Right forelimb (tissue), 1 donor: Measurements from ENCODE around the gene ABTB2.

Source experiments
- DNase-seq: peaks from one replicate; pipeline ENCODE4 v3.0.0-alpha.2; 2018

The ABTB2 gene

DNA sequence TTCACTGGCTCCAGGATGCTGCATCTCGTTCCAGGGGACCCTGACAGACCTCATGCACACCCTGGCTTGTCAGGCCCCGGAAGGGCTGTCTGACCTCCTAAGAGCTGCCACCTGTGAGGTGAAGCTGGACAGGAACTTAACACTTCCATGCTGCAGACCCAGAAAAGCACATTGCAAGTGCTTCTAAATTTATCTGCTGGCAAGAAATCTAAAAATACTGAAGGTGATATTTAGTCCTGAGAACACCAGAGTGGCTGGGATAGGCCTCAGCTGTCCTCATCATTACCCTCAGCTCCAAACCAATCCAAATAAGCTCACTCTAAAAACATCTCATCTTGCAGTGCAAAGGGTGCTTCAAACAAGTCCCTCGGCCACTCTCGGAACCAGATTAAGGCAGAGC is 46.7 kb downstream of the ABTB2 start:
- no peak for DNase-seq

DNA sequence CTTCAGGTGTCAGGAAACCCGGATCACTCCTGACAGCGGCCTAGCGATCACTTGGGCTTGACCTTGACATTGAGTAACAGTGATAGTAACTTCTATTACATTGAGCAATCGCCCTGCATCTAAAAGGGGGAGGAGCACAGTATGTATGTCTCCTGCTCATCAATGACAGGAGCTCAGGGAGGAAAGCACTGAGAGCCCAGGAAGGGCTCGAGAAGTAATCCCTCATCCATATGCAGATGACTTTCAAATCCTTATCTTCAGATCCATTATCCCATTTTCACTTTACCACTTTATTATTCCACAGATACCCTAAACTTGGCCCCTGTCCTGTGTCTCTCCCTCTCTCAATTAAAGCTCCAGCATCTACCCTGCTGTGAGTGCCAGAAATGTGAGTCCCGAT is 47.8 kb downstream of the ABTB2 start:
- DNase-seq = no peak

DNA sequence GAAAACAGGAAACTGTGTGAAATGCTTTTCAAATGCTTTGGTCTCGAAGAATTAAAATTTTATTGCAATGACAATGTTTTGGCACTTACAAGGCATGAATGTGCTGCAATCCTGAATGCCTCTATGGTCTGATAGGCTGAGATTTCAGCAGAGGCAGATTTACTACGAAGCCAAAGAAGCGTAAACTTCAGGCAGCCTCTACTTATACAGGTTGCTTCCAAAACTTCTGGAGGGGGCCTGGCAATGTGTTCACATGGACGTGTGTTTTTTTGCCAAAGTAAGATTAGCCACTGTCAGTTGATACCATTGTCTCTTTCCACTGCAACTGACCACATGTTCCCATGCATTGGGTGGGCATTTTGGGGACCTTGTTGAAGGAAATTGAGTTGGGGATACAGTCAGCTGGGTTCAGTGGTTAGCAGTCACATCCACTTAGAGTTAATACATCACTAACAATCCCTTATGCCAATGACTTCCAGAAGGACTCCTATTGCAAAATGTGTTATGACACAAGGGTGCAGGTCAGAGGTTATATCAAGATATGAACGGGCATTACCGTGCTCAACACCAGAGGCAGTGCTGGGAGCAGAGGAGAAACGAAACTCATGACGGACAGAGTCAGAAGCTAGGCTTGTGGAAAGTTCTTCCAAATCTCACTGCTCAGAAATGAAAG is 48.8 kb downstream of the ABTB2 start:
- DNase-seq = no peak

DNA sequence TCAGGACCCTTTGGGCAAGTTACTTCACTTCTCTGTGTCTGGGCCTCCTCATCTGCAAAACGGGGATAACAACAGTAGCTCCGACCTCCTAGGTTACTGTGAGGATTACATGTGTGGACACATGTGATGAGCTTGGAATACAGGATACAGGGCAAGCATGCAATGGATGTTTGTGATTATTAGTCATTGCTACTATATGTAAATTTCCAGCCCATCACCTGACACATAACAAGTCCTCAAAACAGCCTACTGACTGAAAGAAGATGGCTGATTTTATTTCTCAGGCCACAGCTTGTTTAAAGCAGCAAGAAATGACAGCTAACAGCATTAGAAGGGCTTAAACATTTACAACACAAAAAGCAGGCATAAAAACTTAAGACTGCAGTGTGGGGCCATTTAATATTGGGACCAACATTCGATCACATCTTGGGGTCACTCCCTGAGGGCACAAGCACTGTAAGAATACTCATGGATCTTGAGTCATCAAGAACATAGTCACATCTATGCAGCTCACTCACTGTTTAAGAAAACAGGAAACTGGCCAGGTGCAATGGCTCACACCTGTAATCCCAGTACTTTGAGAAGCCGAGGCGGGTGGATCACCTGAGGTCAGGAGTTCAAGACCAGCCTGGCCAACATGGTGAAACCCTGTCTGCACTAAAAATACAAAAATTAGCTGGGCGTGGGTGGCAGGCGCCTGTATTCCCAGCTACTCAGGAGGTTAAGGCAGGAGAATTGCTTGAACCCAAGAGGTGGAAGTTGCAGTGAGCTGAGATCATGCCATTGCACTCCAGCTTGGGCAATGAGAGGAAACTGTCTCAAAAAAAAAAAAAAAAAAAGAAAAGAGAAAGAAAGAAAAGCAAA is 49.5 kb downstream of the ABTB2 start:
- no peak for DNase-seq

DNA sequence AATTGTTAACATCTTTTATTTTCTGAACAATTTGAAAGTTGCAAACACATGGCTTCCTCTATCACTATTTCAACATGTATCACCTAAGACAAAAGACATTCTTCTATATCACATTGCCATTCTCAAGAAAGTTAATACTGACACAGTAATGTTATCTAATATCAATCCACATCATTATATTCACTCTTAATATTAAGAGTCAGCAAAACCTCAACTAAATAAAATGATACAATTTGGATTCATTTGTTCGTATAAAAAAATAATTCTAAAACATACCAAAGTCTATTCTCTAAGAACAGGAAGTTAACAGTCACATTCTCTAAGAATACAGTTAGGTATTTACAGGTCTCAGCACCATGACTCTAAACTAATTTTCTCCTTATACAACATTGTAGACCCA is 52.0 kb downstream of the ABTB2 start:
- no peak for DNase-seq

DNA sequence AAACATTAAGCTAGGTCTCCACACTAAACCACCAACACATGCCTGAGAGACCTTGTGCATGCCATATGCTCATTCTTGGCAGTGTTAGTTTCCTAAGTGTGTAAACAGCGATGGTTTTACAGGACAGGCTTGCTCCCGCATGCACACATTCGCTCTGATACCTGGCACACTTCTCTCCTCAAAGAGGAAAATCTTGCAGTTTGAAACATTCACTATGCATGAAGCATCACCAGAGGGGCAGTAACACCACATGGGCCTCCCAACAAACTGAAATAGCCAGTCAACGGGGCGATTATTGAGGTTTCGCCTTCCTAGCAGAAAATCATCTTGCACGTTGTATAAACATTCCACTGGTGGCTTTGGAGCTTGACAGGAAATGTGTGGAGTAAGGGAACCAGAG is 52.6 kb downstream of the ABTB2 start:
- no peak for DNase-seq

DNA sequence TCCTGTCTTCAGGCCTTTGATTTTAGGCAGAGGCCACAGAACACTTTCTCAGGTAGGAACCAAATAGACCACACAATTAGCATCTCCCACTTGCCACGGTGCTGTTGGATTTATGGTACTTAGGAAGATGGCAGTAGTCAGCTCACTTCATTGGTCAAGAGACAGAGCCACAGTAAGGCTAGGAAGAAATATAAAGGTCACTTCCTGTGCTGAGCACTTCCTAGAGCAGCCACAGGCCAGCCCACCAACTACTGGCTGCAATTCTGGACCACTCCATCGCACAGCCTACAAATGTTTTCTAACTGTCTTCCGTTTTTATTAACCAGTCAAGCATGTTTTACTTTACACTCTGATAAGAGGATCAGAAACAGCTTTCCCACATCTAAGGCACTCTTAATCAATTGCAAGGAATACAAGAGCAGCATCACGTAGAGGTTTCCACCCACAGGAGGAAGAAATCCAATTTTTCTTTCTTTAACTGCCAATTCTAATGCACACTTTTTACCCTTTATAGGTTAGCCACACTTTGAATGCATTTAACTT is 54.7 kb downstream of the ABTB2 start:
- no peak for DNase-seq

DNA sequence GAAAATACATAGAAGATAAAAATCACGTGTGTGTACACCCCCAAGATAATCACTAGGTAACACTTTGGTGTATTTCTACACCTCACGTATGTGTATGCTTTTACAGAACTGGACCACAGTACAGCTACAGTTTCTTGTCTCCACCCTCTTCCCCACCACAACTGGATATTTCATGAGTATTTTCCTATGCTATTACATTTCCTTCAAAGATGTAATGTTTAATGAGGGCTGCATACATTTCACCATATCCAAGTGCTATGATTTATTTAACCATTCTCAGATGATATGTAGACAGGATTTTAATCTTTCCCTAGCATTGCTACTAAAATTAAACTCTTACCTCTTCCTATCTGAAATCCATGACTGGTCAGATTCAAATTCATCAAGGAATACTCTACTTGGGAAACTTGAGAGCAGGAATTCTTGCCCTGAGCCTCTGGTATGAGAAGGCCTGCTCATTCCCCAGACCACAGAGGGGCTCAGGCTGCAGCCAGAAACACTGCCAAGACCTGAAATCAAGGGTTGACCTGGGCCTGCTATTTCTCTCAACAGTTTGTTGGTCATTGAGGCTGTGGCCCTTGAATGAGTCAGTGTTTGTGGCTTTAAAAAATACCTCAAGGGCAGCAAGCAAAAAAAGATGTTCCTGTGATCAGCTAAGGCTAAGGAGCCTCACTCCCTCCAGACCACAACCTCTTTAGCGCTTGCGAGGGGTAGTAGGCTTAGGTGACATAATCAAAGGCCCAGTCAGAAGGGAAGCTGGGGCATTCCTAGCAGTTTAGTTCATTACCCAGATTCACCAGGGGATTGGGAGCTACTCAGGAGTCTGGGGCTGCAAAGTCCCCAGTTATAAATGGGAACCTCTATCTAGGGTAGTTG is 55.5 kb downstream of the ABTB2 start:
- DNase-seq = no peak

DNA sequence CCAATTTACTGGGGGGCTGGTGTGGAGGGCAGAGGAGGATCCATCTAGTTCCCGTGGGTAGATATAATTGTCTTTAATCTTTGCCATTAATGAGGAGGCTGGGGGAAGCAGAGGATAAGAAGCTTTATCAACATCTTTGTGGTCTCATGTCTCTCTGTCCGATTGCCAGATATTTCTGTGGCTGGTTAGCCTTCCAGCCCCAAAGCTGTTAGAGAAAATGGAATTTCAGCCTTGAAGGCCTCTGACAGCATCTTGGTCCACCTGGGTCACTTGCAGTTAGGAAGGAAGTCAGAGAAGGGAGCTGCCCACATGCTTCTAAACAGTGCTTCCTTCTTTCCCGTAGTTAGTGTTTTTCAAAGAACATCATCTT is 56.9 kb downstream of the ABTB2 start:
- DNase-seq = no peak

DNA sequence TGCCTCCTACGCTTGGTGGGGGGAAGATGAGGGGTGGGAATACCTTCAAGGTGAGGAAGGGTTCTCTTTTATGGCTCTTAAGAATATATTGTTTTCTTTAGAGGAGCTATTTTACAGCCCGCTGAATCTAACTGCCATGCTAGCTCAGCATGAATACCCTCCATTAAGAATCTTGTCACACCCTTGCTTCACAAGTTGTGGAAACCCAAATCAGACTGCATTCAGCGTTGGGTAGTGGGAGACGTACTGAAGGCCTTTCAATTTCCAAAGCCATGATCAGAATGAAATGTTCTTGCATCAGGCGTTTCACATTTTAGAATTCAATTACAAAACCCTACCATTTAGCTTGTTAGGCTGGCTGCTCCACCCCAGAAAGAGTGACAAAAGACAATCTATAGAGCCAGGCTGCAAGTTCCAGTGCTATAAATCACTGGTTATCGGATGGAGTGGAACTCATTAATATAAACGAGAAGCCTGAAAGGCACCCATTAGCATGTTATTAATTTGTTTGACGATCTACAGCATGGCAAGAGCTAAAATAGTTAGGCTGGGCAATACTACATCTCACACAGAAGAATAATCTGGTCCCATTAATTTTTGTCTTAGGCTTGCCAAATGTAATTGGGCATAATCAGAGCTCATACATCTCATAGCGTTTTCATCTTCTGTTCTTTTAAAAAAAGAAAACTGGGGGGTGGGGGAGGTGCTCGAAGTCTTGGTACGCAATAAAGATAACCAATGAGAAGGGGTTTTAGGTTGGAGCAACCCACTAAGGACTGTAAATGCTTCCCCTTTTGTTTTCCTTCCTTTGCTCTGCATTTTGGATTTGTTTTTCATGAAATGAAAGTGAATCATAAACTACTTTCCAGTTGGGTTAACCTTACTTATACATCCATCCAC is 57.5 kb downstream of the ABTB2 start:
- DNase-seq = no peak

DNA sequence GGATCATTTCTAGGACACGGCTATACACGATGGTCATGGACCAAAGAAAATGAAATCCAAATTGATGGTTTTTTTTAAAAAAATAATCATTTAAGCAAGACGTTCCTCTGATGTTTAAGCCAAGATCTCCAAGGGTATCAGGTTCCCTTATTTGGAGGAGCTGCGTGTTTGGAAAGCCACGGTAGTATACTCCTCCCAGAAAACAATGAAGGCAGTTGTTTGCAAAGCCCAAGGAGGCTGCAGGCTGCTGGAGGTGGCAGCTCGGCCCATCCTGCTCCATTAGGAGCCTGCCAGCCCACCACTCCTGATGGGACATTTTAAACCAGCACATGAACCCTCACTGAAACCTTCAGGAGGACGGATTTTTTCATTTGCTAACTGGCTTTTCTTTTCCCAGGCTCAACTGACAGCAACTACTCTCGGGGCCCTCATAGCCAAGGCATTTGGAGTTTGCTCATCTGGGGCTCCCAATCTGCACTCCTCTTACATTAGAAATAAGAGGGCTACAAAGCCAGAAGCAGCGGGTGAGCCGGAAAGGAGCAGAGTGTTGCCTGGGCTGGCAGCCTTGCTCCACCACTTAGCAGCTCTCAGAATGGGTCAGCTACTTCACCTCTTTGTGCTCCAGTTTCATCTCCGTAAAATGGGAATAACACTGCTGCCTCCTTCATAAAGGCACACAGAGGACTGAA is 58.4 kb downstream of the ABTB2 start:
- DNase-seq = no peak

DNA sequence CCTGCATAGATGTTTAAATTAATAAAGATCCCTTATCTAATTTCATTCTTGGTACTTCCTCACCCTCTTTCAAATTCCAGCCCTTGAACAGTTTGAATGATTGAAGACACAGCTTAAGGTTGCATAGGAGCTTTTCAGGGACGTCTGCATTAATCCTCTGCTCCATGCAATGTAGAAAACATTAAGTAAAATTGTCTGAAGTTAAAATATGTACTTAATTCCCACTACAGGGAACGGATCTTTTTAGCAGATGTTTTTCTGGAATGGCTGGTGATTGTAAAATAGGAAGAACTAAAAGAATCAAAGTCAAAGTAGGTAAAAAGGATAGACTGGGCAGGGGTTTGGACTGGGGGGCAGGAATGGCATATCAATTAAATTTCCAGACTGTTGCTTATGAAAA is 58.9 kb downstream of the ABTB2 start:
- no peak for DNase-seq

DNA sequence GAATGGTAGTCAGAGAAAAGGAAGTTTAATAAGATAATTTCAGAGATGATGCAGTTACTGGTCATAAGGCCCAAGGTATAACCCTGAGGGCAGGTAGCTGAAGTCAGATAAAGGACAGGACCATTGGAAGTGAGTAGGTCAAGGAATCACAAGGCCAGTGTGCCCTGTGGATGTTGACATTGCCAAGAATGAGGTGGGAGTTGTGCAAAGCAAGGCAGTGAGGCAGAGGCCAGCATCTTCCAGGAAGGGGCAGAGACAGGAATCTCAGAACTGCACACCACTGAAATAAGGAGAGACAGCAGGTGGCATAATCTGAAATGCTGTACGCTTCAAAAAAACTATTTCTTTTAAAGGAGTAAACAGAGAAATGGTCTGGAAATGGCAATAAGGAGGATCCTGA is 61.4 kb downstream of the ABTB2 start:
- no peak for DNase-seq

DNA sequence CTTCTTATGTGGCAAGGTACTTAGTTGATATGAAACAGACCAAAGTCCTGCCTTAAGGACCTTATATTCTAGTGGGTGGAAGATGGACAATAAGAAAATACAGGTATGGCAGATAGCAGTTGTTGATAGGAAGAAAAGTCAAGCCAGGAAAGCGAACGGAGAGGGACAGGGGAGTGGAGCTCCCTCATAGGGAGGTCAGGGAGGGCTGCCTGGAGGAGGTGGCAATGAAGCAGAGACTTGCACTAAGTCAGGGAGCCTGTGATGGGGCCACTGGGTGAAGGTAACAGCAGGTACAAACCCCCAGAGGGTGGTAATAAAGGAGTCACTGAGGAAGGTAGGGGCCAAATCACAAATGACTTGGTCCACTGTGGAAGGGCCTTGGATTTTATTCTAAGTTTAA is 65.3 kb downstream of the ABTB2 start:
- DNase-seq = no peak

DNA sequence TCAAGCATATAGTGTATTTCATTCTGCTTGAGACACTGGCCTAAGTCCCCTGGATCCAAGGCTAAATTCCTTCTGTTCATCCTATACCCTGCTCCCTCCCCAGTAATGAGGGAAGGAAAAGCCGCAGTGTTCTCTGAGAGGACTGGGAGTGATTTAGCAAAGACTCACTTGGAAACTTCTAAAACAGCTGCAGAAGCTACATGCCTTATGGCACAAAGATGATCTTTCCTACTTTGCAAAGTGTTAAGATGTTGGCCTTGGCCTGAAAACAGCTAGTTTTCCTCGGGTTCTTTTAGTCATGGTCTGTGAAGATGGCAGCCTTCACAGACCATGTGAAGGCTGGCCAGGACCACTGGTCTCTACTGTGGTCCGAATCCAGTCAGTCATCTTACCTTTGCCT is 65.7 kb downstream of the ABTB2 start:
- DNase-seq = peak; percentile 46

DNA sequence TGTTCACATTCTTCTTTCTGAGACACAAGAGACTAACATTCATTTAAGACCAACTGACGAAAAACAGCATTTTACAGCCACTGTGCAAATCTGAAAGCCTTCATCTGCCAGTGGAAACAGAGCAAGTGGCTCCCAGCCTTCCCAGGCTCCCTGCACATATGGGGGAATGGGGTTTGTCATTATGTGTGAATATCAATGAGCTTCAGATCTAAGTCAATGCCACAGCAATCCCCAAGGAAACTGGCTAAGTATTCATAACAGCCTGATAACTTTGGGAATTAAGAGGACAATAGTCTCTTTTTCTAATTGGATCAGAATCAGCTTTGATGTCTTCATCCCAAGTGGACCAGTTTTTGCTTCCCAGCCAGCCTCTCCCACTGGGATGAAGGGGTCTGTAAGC is 66.9 kb downstream of the ABTB2 start:
- DNase-seq = peak; percentile 32

DNA sequence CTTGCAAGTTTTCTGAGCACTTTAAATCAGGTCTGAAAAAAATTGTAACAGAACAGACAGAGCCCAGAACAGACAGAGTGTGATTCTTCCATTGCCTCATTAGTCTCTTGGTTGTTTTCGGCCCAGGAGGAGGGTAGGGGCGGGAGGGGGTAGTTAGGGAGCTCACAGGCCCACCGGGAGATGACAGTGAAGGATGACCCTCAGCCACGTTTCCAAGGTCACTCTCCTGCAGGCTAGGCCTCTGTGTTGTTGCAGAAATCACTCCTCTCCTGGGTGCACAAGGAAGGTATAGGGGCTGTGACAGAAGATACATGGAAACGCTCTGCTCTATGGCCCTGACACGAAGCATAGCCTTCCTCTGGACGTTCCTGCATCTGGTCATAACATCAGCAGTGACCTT is 69.3 kb downstream of the ABTB2 start:
- DNase-seq = peak; percentile 22

DNA sequence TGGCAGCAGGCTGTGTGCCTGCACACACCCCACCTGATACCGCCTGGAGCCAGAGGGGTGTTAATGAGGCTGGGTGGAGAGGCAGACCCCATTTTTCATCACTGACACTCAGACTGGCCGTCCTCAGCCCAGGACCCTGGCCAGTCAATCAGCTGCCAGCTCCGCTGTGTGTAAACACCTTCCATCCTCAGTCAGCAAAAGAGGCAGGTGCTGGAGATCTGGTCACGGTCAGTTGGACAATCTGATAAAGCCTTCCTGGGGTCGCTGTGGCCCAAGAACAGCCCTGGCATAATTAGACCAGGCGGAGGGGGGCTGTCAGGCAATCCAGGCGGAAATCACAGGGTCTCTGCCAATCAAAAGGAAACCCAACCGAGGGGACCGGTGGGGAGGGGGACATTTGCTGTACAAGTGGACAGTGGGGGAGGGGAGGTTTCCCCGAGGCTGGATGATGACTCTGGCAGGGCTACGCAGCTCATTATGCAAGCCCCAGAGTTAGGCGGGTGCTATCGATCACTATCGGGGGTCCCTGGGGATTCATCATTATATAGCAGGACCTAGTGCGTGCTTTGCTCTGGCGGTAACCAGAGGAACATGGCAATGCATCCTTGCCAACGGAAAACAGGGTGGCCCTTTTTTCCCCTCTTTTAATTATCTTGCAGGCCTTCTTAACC is 72.9 kb downstream of the ABTB2 start:
- DNase-seq = no peak

DNA sequence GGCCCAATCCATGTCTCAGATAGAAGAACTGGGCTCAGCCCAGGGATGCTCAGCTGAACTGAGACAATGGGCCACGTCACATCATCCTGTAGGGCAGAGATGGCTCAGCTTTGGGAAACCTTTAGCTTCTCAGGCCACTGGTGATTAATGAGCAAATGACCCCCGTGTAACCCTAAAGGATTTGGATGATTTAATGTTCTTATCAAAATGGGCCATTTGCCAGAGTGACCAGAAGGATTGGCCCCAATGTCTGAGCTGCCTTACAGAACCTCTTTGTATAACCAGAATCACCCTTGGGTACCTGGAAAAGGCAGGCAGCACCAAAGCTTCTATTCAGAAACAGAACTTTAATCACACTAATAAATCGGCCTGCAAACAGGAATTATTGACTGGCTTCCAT is 73.7 kb downstream of the ABTB2 start:
- no peak for DNase-seq

DNA sequence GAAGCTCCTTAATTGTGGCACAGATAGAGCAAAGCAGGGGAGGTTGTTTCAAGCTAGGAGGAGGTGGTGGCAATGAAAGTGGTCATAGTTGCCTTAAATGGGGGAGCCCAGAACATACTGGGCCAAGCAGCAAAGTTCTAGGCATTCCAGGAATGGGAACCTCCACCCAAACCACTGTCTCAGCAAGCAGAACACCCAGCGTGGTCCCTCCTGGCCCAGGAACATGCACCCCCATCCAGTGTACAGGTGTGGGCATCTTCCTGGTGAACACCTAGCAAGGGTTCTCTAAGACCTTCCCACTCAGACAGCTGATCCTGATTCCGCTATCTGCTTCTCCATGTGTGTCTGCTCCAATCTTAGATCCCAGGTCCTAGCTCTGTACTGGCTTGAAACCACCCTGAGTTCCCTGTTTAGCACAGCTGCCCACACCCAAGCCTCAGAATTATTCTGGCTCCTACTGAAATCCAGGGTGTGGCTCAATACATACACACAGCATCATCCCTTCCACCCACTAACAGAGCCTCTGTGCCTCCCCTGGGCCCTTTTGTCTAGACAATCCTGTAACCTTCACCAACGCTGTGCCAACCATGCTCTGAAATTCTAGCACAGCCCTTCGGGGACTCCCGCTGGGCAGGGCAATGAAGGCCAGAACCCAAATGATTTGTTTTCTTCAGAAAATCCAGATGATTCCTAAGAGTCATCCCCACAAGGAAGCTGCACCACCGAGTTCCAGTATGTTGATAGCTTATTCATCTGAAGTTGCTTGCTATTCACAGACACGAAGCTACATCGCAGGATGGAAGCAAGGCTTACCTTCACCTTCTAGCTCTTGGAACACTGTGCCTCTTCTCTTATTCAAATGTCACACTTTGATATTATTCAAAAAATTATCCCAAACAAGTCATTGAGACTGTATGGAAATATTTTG is 76.6 kb downstream of the ABTB2 start:
- no peak for DNase-seq
